Psoas muscle (tissue), 8 donors: ENCODE measurements around the gene TJP3. TPM values are rescaled to one million over a fixed set of nuclear protein-coding genes. Genes with fewer than 3 reads are reported as not detected.
A peak's percentile ranks its signal among the peaks of the same experiment; 100 is the strongest.
"Not testable (repeated sequence)": the region's sequence is repeated elsewhere in the genome, so short reads cannot be mapped to it uniquely, and the experiment has no call there.

ENCODE experiments used
- ATAC-seq, 4 donors: fragments of 200-7000 bp; cut with Tn5 transposase; one replicate each; pipeline ENCODE4 v1.9.1; 2020; ENCODE audit warnings: moderate library complexity in 3 of 4, mild to moderate bottlenecking in 2 of 4
- DNase-seq, 2 donors: peaks; one replicate each; pipeline ENCODE4 v3.0.0-alpha.2; 2020
- H3K27ac ChIP-seq: fragments of 200-600 bp; one replicate; pipeline ENCODE4 v1.8.0; 2022
- H3K27me3 ChIP-seq, 3 donors: fragments of 200-600 bp in 1 of 3; one replicate each; pipeline versions ENCODE4 v1.6.1 to v1.8.0; 2013 to 2022; ENCODE audit warnings: low read length in 2 of 3, mild to moderate bottlenecking in 2 of 3, moderate library complexity in 1 of 3; ENCODE audit not compliant: insufficient read depth in 3 of 3
- H3K36me3 ChIP-seq, 2 donors: fragments of 200-600 bp in 1 of 2; one replicate each; pipeline versions ENCODE4 v1.6.1 to v1.8.0; 2013 to 2022; ENCODE audit warnings: low read depth in 1 of 2, mild to moderate bottlenecking in 1 of 2, moderate library complexity in 1 of 2; ENCODE audit not compliant: insufficient read depth in 1 of 2
- H3K4me1 ChIP-seq: fragments of 200-600 bp; one replicate; pipeline ENCODE4 v1.8.0; 2022
- H3K4me3 ChIP-seq: fragments of 200-600 bp; one replicate; pipeline ENCODE4 v1.8.0; 2022; ENCODE audit warnings: mild to moderate bottlenecking
- H3K9me3 ChIP-seq: fragments of 200-600 bp; one replicate; pipeline ENCODE4 v1.8.0; 2022
- WGBS, 3 donors: extraction: QIAGEN DNeasy Blood & Tissue Kit; methylation state at CpG; one replicate each; pipeline versions ENCODE4 v1.1.6 to v1.1.7; 2013; 5-methylcytosine and 5-hydroxymethylcytosine counted together
- intact Hi-C, 2 donors: fragments of 100-400 bp; cut with DNase I; formaldehyde crosslinking; loops; one replicate each; pipeline versions ENCODE4 v1.11.0 to v1.14.2; 2022
- polyA plus RNA-seq, 3 donors: library from polyadenylated mRNA; stranded (reverse); fragments of 200-250 nt; gene quantifications; one replicate each; pipeline ENCODE4 v1.2.3, GENCODE V29; 2013
- total RNA-seq, 4 donors: library from RNA; stranded (reverse); fragmentation: NEBNext Ultra II Directional in 2 of 4; extraction: Animal tissue kit (Norgen Biotek cat#: 25700) in 2 of 4; gene quantifications; one replicate each; pipeline versions ENCODE4 v1.2.1 to v1.2.4, GENCODE V29; 2021 to 2023
- TF ChIP-seq, protein P1 (sequence below): fragments of 200-600 bp; IDR thresholded peaks from one replicate; pipeline ENCODE4 v1.8.0; 2022; ENCODE audit warnings: antibody characterized with exemption
- donor health status: healthy with polysubstance abuse.
- donor health status: DM: no; HTN: no; CAD: no; lungs with moderate emphysema.
- donor health status: Bipolar disorder and iron deficiency.
- donor health status: healthy.
- donor health status: DM: yes; HTN: yes; CAD: no.
- donor health status: DM: no; HTN: no; CAD: no.
- donor health status: DM: no; HTN: no; CAD: no.
- donor health status: DM: yes; HTN: yes; CAD: no.

TJP3 gene
- total and polyA plus RNA-seq, 7 donors, result 0.21 to 2.7 (median 0.48) TPM; not detected in 1

DNA sequence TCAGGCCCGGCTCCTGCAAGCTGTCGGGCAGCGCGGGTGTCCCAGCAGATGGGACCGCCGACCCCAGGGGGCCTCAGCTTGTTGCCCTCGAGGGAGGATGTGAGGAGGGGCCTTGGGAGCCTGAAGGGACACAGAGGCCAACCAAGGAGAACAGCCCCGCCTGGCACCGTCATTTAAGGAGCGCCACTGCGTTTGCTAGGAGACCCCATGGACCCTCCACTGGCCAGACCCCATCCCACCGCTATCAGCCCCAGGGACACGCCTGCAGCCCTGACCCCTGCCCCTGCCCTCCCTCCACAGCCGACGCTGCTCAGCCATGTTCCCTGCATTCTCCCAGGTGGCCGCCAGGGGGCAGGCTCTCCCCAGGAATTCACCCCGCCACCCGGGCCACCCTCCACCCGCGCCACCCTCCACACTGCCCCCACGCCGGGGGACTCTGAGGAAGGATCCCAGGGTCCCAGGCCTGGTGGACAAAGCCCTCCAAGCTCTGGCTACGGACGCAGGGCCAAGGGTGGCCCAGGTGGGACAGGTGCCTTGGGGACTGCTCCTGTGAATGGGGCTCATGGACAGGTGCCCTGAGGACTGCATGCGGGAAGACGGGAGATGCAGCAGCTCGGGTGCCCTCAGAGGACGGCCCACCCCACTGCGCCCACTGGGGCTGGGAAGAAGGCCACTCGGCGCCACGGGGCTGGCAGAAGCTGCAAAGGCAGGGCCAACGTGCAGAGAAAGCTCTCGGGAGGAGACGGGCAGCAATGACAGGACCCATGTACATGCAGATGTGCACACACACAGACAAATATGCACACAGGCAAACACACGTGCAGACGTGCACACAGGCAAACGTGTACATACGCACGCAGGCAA is 42.3 kb upstream of the TJP3 start:
- Histone ChIP-seq H3K36me3 (peaks cover 0 to 40% of the 10 kb centered on the region in 2 donors), H3K4me3 (no peak overlapping the region), H3K9me3 (no peaks in the 10 kb centered on the region), H3K4me1 (peaks cover 22% of the 10 kb centered on the region), H3K27ac (peak overlapping the region; percentile 16), H3K27me3 (no peaks in the 10 kb centered on the region)
- DNase-seq (peak; percentile 71 to 84), ATAC-seq (peak; percentile 56 to 77 (median 72))
- TF ChIP-seq, protein P1, sequence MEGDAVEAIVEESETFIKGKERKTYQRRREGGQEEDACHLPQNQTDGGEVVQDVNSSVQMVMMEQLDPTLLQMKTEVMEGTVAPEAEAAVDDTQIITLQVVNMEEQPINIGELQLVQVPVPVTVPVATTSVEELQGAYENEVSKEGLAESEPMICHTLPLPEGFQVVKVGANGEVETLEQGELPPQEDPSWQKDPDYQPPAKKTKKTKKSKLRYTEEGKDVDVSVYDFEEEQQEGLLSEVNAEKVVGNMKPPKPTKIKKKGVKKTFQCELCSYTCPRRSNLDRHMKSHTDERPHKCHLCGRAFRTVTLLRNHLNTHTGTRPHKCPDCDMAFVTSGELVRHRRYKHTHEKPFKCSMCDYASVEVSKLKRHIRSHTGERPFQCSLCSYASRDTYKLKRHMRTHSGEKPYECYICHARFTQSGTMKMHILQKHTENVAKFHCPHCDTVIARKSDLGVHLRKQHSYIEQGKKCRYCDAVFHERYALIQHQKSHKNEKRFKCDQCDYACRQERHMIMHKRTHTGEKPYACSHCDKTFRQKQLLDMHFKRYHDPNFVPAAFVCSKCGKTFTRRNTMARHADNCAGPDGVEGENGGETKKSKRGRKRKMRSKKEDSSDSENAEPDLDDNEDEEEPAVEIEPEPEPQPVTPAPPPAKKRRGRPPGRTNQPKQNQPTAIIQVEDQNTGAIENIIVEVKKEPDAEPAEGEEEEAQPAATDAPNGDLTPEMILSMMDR, result peak; percentile 93
- intact Hi-C loops, result loop anchor here (2.0 kb wide), 2 partner anchors 35 to 155 kb away; partner anchors contain the start of gene PIP5K1C (in 2 of the 2)
- 36 to 43% (median 41%) methylated on average over 36 to 40 of the region's 40 CpGs for WGBS, 3 donors

DNA sequence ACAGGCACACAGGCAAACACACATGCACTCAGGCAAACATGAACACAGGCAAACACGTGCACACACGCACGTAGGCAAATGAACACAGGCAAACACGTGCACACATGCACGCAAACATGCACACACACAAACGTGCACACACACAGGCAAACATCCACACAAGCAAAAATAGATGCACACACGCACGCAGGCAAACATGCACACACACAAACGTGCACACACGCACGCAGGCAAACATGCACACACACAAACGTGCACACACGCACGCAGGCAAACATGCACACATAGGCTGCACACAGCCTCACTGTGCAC is 41.7 kb upstream of the TJP3 start:
- H3K36me3 ChIP-seq, result peaks cover 0 to 34% of the 10 kb centered on the region in 2 donors
- H3K4me1 ChIP-seq, result peaks cover 28% of the 10 kb centered on the region
- H3K27me3 ChIP-seq, H3K27ac ChIP-seq, DNase-seq, H3K4me3 ChIP-seq, H3K9me3 ChIP-seq, ATAC-seq: not testable (repeated sequence)
- intact Hi-C loops, result loop anchor here (2.0 kb wide), 2 partner anchors 34 to 154 kb away; partner anchors contain the start of gene PIP5K1C (in 2 of the 2)
- WGBS, 3 donors, result 89 to 94% (median 89%) methylated on average over 14 of the region's 14 CpGs

DNA sequence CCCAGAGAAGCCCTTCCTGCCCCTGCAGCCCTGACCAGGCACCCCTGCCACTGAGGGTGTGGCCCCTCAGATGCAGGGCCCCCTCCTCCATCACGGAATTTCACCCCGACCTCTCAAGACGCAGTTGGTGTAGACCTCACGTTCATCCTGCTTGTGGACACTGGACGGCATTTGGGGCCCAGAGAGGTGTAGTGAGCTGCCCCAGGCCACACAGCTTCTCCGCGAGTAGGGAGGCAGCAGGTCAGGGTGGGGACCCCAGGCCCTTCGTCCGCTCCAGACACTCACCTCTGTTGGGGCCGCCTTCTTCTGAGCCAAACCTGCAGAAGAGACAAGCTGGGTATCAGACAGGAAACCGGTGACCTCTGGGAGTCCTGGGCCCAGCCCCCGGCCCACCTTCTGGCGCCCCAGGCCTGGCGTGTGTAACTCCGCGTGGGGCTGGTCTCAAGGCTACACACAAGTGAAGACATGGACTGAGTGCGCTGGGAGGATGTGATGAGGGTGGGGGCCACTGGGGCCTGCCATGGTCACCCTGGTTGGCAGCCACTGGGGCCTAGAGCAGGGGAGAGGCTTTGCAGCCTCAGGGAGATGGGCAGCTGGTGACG is 41.0 kb upstream of the TJP3 start:
- ATAC-seq (no peak), DNase-seq (no peak)
- Histone ChIP-seq H3K27ac (no peak overlapping the region), H3K36me3 (peaks cover 0 to 29% of the 10 kb centered on the region in 2 donors), H3K4me3 (no peak overlapping the region), H3K27me3 (no peaks in the 10 kb centered on the region), H3K9me3 (no peaks in the 10 kb centered on the region), H3K4me1 (peaks cover 34% of the 10 kb centered on the region)
- intact Hi-C loops, result loop anchor here (2.0 kb wide), 2 partner anchors 34 to 154 kb away; partner anchors contain the start of gene PIP5K1C (in 2 of the 2)
- WGBS, 3 donors, result 89 to 91% (median 89%) methylated on average over 18 of the region's 18 CpGs
- TF ChIP-seq, protein P1, result no peak

DNA sequence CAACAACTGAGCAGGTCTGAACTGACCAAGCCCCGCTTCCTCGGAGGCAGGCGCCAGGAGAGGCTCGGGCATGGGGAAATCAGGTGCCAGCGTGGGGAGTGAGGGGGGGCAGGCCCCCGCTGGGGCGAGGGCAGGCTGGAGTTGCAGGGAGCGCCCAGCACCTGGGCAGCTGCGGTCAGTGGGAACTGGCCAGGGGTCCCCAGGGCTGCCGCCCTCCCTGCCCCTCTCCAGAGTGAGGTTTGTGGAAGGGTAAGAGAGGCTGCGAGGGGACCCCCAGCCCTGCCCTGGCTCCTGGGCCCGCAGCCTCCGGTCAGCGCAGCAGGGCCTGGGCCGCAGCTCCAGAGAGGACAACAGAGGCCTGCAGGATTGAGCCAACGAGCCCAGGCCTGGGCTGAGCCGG is 40.4 kb upstream of the TJP3 start:
- TF ChIP-seq, protein P1, result no peak
- H3K27ac ChIP-seq, result peak overlapping the region; percentile 80
- no peak for ATAC-seq
- no peak for DNase-seq
- H3K4me3 ChIP-seq, result no peak overlapping the region
- peaks cover 0 to 25% of the 10 kb centered on the region in 2 donors for H3K36me3 ChIP-seq
- 83 to 87% (median 85%) methylated on average over 11 to 17 of the region's 17 CpGs for WGBS, 3 donors
- intact Hi-C loops, result loop anchor here (2.0 kb wide), 2 partner anchors 33 to 153 kb away; partner anchors contain the start of gene PIP5K1C (in 2 of the 2)
- no peaks in the 10 kb centered on the region for H3K9me3 ChIP-seq
- H3K27me3 ChIP-seq, result no peaks in the 10 kb centered on the region
- peaks cover 36% of the 10 kb centered on the region for H3K4me1 ChIP-seq
